Measurements from ENCODE around the gene BACE2. TPM values are rescaled to one million over a fixed set of nuclear protein-coding genes. Genes with fewer than 3 reads are reported as not detected.

The BACE2 gene
- polyA plus RNA-seq, 1 donor from 2014 or later = 0.32 TPM

DNA sequence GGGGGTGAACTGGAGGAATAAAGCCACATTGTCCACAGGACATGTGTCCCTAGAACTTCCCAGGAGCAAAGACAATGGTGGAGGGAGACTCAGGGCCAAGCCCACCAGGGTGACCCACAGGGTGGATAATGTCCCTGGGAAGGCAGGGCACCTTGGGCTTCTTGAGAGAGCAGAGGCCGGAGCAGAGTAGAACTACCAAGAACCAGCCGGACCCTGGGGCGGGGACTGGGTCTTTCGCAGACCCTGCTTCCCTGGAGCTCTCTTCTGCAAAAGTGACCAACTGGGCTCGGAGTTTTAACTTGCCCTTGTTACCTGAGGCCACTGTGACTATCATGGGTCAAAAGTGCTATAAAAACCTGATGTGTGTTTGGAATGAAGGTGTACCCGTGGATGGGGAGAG is 147.8 kb downstream of the BACE2 start:
- Histone ChIP-seq H2AFZ (ENCODE audit: low read depth, low read length) (no peak overlapping the region), H3K27me3 (ENCODE audit: insufficient read depth, low read depth, low read length) (peaks cover 34% of the 10 kb centered on the region), H4K20me1 (ENCODE audit: insufficient read depth) (no peaks in the 10 kb centered on the region), H3K4me2 (ENCODE audit: low read length) (no peak overlapping the region), H3F3A (ENCODE audit: insufficient read depth, low read length, poor library complexity, severe bottlenecking) (no peaks in the 10 kb centered on the region), H3K9ac (ENCODE audit: low read length) (no peak overlapping the region), H3K36me3 (ENCODE audit: insufficient read depth, low read length) (no peaks in the 10 kb centered on the region), H3K27ac (ENCODE audit: low read length) (no peak overlapping the region), H3K4me3 (ENCODE audit: low read length) (no peak overlapping the region), H3K79me2 (replicated peaks; ENCODE audit: insufficient read depth, low read length) (no peaks in the 10 kb centered on the region), H3K9me2 (ENCODE audit: insufficient read depth, low read length) (no peaks in the 10 kb centered on the region), H3K9me3 (ENCODE audit: low read length) (no peaks in the 10 kb centered on the region)
- TF ChIP-seq EP300 (conservative IDR thresholded peaks at IDR 0.05; ENCODE audit: poor library complexity, severe bottlenecking) (no peak), POLR2AphosphoS5 (IDR thresholded peaks at IDR 0.05) (no peak), RAD21 (conservative IDR thresholded peaks at IDR 0.05) (no peak), CTCF (IDR thresholded peaks at IDR 0.05; ENCODE audit: poor library complexity, severe bottlenecking) (no peak), TAF1 (IDR thresholded peaks at IDR 0.05; ENCODE audit: low read depth) (no peak), MXI1 (conservative IDR thresholded peaks at IDR 0.05; ENCODE audit: poor library complexity, severe bottlenecking) (no peak), SMC3 (conservative IDR thresholded peaks at IDR 0.05; ENCODE audit: poor library complexity) (no peak), EZH2 (IDR thresholded peaks at IDR 0.05; ENCODE audit: borderline replicate concordance, insufficient read depth, low read length, poor library complexity, severe bottlenecking) (no peak)
- TF ChIP-seq, protein P1, sequence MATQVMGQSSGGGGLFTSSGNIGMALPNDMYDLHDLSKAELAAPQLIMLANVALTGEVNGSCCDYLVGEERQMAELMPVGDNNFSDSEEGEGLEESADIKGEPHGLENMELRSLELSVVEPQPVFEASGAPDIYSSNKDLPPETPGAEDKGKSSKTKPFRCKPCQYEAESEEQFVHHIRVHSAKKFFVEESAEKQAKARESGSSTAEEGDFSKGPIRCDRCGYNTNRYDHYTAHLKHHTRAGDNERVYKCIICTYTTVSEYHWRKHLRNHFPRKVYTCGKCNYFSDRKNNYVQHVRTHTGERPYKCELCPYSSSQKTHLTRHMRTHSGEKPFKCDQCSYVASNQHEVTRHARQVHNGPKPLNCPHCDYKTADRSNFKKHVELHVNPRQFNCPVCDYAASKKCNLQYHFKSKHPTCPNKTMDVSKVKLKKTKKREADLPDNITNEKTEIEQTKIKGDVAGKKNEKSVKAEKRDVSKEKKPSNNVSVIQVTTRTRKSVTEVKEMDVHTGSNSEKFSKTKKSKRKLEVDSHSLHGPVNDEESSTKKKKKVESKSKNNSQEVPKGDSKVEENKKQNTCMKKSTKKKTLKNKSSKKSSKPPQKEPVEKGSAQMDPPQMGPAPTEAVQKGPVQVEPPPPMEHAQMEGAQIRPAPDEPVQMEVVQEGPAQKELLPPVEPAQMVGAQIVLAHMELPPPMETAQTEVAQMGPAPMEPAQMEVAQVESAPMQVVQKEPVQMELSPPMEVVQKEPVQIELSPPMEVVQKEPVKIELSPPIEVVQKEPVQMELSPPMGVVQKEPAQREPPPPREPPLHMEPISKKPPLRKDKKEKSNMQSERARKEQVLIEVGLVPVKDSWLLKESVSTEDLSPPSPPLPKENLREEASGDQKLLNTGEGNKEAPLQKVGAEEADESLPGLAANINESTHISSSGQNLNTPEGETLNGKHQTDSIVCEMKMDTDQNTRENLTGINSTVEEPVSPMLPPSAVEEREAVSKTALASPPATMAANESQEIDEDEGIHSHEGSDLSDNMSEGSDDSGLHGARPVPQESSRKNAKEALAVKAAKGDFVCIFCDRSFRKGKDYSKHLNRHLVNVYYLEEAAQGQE (IDR thresholded peaks at IDR 0.05; ENCODE audit: borderline replicate concordance) = no peak

DNA sequence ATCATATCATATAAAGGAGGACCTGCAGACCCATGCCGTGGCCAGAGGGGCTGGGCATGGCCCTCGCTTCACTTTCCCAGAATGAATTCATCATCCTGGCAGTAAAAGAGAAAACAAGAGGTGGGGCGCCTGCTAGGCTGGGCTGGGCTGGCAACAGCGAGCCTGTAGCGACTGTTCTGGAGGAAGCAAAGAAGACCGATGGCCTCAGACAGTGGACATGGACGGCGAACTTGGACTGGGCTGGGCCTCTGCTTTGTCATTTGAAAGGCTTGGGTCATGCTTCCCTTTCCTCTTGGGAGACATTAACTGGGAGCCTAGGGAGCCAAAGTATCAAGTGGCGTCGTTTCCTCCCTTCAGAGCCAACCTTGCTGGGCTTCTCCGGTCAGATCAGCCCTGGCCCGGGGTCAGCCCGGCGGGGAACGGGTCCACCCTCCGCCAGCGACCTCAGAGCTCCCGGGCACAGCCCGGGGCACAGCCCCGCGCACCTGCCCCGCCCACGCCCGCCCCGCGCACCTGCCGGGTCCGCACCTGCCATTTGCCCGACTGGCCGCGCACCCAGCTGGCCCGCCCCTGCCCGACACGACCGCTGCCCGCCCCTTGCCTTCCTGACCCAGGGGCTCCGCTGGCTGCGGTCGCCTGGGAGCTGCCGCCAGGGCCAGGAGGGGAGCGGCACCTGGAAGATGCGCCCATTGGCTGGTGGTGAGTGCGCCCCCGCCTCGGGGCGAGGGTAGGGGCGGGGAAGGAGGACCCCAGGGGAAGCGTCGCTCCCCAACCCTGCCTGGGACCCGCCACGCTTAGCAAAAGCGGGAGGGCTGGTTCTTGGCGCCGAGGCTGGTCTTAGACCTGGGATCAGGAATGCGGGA is 148.5 kb downstream of the BACE2 start, which contains the start of gene FAM3B:
FAM3B (plus strand) TSS at position 602 of the 863 bp plus-strand sequence; CDS start at position 681, 79 bp downstream.
- Histone ChIP-seq H3K27me3 (ENCODE audit: insufficient read depth, low read depth, low read length) (peaks cover 34% of the 10 kb centered on the region), H3K9ac (ENCODE audit: low read length) (no peak within 1 kb of the TSS), H4K20me1 (ENCODE audit: insufficient read depth) (no peaks in the 10 kb centered on the region), H3K79me2 (replicated peaks; ENCODE audit: insufficient read depth, low read length) (no peaks in the 10 kb centered on the region), H3K9me2 (ENCODE audit: insufficient read depth, low read length) (no peaks in the 10 kb centered on the region), H3K27ac (ENCODE audit: low read length) (no peak within 1 kb of the TSS), H3K36me3 (ENCODE audit: insufficient read depth, low read length) (no peaks in the 10 kb centered on the region), H2AFZ (ENCODE audit: low read depth, low read length) (no peak within 1 kb of the TSS), H3K9me3 (ENCODE audit: low read length) (no peaks in the 10 kb centered on the region), H3K4me3 (ENCODE audit: low read length) (peak within 1 kb of the TSS; percentile 63), H3F3A (ENCODE audit: insufficient read depth, low read length, poor library complexity, severe bottlenecking) (no peaks in the 10 kb centered on the region), H3K4me2 (ENCODE audit: low read length) (no peak within 1 kb of the TSS)
- no peak for TF ChIP-seq MXI1 (conservative IDR thresholded peaks at IDR 0.05; ENCODE audit: poor library complexity, severe bottlenecking)
- TF ChIP-seq RAD21 (conservative IDR thresholded peaks at IDR 0.05) = no peak
- TF ChIP-seq, protein P1 (IDR thresholded peaks at IDR 0.05; ENCODE audit: borderline replicate concordance) = no peak
- TF ChIP-seq EP300 (conservative IDR thresholded peaks at IDR 0.05; ENCODE audit: poor library complexity, severe bottlenecking) = no peak
- TF ChIP-seq EZH2 (IDR thresholded peaks at IDR 0.05; ENCODE audit: borderline replicate concordance, insufficient read depth, low read length, poor library complexity, severe bottlenecking) = no peak
- TF ChIP-seq SMC3 (conservative IDR thresholded peaks at IDR 0.05; ENCODE audit: poor library complexity) = no peak
